Measurements from ENCODE around the gene UBXN2A.

GRCh38 chr2:23941644-23942043 is 1.4 kb downstream of the UBXN2A start:
- no peak for TF ChIP-seq CTCF (IDR thresholded peaks at IDR 0.05 in 2 of 3, conservative IDR thresholded peaks at IDR 0.05 in 1 of 3; ENCODE audit: control insufficient read depth in 2 of 3, extremely low read depth in 1 of 3, insufficient read depth in 1 of 3, low read depth in 3 of 3, low read length in 3 of 3)
- no peak for TF ChIP-seq PML (IDR thresholded peaks at IDR 0.05; ENCODE audit: low read length)
- TF ChIP-seq NKRF (conservative IDR thresholded peaks at IDR 0.05), result no peak
- no peak for TF ChIP-seq SIN3A (IDR thresholded peaks at IDR 0.05; ENCODE audit: low read depth, low read length)
- no peak for TF ChIP-seq MXI1 (IDR thresholded peaks at IDR 0.05; ENCODE audit: low read depth, low read length)
- no peak for TF ChIP-seq STAT1 (conservative IDR thresholded peaks at IDR 0.05)
- TF ChIP-seq MYC (IDR thresholded peaks at IDR 0.05; ENCODE audit: insufficient read depth, insufficient read length, insufficient replicate concordance, low read length, severe bottlenecking), result no peak
- no peak for TF ChIP-seq POLR2A (IDR thresholded peaks at IDR 0.05; ENCODE audit: low read depth, low read length)
- no peak for TF ChIP-seq CEBPB (IDR thresholded peaks at IDR 0.05; ENCODE audit: borderline replicate concordance in 1 of 2, low read depth in 2 of 2, low read length in 2 of 2)
- TF ChIP-seq USF2 (IDR thresholded peaks at IDR 0.05; ENCODE audit: borderline replicate concordance, low read depth, low read length), result no peak
- TF ChIP-seq CEBPZ (IDR thresholded peaks at IDR 0.05; ENCODE audit: low read depth, low read length), result no peak
- TF ChIP-seq RAD21 (IDR thresholded peaks at IDR 0.05; ENCODE audit: insufficient read depth, low read depth, low read length), result no peak
- TF ChIP-seq EP300 (IDR thresholded peaks at IDR 0.05; ENCODE audit: borderline replicate concordance in 1 of 2, control insufficient read depth in 1 of 2, low read depth in 2 of 2, low read length in 2 of 2), result no peak
